Measurements from ENCODE around the gene NOPCHAP1. TPM values are rescaled to one million over a fixed set of nuclear protein-coding genes. Genes with fewer than 3 reads are reported as not detected.
"Not testable (repeated sequence)": the region's sequence is repeated elsewhere in the genome, so short reads cannot be mapped to it uniquely, and the experiment has no call there.

Gene NOPCHAP1
- total and polyA plus RNA-seq, 11 donors = 3.5 to 14.5 (median 8.5) TPM

DNA sequence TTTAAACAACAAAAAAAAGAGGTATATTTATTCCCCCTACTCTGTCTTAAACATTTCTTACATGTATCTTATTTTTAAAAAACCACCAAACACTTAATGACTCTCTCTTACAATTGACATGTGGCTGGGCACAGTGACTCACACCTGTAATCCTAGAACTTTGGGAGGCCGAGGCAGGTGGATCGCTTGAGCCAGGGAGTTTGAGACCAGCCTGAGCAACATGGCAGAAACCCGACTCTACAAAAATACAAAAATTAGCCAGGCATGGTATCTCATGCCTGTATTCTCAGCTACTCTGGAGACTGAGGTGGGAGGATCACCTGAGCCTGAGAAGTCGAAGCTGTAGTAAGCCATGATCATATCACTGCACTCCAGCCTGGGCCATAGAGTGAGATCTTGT is 44.0 kb upstream of the NOPCHAP1 start:
- TF ChIP-seq POLR2A (IDR thresholded peaks at IDR 0.05) = no peak
- TF ChIP-seq, protein P1, sequence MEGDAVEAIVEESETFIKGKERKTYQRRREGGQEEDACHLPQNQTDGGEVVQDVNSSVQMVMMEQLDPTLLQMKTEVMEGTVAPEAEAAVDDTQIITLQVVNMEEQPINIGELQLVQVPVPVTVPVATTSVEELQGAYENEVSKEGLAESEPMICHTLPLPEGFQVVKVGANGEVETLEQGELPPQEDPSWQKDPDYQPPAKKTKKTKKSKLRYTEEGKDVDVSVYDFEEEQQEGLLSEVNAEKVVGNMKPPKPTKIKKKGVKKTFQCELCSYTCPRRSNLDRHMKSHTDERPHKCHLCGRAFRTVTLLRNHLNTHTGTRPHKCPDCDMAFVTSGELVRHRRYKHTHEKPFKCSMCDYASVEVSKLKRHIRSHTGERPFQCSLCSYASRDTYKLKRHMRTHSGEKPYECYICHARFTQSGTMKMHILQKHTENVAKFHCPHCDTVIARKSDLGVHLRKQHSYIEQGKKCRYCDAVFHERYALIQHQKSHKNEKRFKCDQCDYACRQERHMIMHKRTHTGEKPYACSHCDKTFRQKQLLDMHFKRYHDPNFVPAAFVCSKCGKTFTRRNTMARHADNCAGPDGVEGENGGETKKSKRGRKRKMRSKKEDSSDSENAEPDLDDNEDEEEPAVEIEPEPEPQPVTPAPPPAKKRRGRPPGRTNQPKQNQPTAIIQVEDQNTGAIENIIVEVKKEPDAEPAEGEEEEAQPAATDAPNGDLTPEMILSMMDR (IDR thresholded peaks at IDR 0.05) = no peak
- no peak overlapping the region for H3K4me3 ChIP-seq
- intact Hi-C loops (cut with DNase I) = no loop called here
- ATAC-seq = no peak
- 87 to 95% (median 93%) methylated on average over 4 of the region's 4 CpGs for WGBS, 4 donors
- no peak for DNase-seq
- no peak overlapping the region for H3K27ac ChIP-seq
- peaks cover 0 to 12% (median 0%) of the 10 kb centered on the region in 12 donors for H3K9me3 ChIP-seq
- H3K4me1 ChIP-seq = no peaks in the 10 kb centered on the region
- no peaks in the 10 kb centered on the region for H3K27me3 ChIP-seq
- H3K36me3 ChIP-seq = no peaks in the 10 kb centered on the region

GRCh38 chr12:104943401-104943800 is 42.7 kb upstream of the NOPCHAP1 start:
- DNase-seq; H3K27ac ChIP-seq; H3K27me3 ChIP-seq; intact Hi-C loops (cut with DNase I); H3K4me1 ChIP-seq; H3K4me3 ChIP-seq; ATAC-seq; H3K36me3 ChIP-seq: not testable (repeated sequence)
- peaks cover 0 to 12% (median 0%) of the 10 kb centered on the region in 12 donors for H3K9me3 ChIP-seq
- 88 to 92% (median 91%) methylated on average over 8 of the region's 8 CpGs for WGBS, 4 donors

GRCh38 chr12:104944252-104944651 is 41.9 kb upstream of the NOPCHAP1 start:
- Histone ChIP-seq H3K27me3 (no peaks in the 10 kb centered on the region), H3K27ac (no peak overlapping the region), H3K4me1 (no peaks in the 10 kb centered on the region), H3K4me3 (no peak overlapping the region), H3K9me3 (peaks cover 0 to 12% (median 0%) of the 10 kb centered on the region in 12 donors), H3K36me3 (no peaks in the 10 kb centered on the region)
- 92 to 98% (median 95%) methylated on average over 3 of the region's 3 CpGs for WGBS, 4 donors
- DNase-seq (no peak), ATAC-seq (no peak)
- no peak for TF ChIP-seq POLR2A (IDR thresholded peaks at IDR 0.05)
- TF ChIP-seq, protein P1 (IDR thresholded peaks at IDR 0.05) = no peak
- intact Hi-C loops (cut with DNase I) = no loop called here

DNA sequence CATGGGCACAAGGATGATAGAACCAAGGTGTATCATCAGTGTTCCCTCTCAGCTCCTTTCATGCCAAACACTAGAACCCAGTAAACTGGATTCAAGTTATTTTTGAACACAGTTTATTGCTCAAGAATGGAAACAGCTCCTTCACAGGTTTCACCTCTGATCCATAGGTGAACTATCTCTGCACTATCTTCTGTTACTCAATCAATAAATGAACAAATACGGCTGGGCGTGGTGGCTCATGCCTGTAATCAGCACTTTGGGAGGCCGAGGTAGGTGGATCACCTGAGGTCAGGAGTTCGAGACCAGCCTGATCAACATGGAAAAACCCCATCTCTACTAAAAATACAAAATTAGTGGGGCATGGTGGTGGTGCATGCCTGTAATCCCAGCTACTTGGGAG is 37.4 kb upstream of the NOPCHAP1 start:
- H3K4me1 ChIP-seq; H3K27ac ChIP-seq; intact Hi-C loops (cut with DNase I); H3K4me3 ChIP-seq; H3K36me3 ChIP-seq; H3K9me3 ChIP-seq; DNase-seq; H3K27me3 ChIP-seq; ATAC-seq: not testable (repeated sequence)
- 67 to 95% (median 93%) methylated on average over 4 of the region's 4 CpGs for WGBS, 4 donors

- H3K27me3 ChIP-seq = no peaks in the 10 kb centered on the region
- no peak overlapping the region for H3K27ac ChIP-seq
- no peak for ATAC-seq
- intact Hi-C loops (cut with DNase I) = no loop called here
- DNase-seq = no peak
- 85 to 86% (median 86%) methylated on average over 5 of the region's 5 CpGs for WGBS, 4 donors
- TF ChIP-seq, protein P1 (IDR thresholded peaks at IDR 0.05) = no peak
- no peak for TF ChIP-seq POLR2A (IDR thresholded peaks at IDR 0.05)
- no peak overlapping the region for H3K4me3 ChIP-seq
- H3K36me3 ChIP-seq = no peaks in the 10 kb centered on the region
- H3K4me1 ChIP-seq = peaks cover 0 to 5% (median 0%) of the 10 kb centered on the region in 12 donors
- no peaks in the 10 kb centered on the region for H3K9me3 ChIP-seq
These were observed 34.2 kb upstream of the NOPCHAP1 start for GRCh38 chr12:104951759-104952509.
